HG03108 (cell line): Measurements from ENCODE around the gene KRTAP4-4.
"Not testable (repeated sequence)": the region's sequence is repeated elsewhere in the genome, so short reads cannot be mapped to it uniquely, and the experiment has no call there.

ENCODE experiments used
- ATAC-seq: cut with Tn5 transposase; IDR thresholded peaks from one replicate; pipeline ENCODE4 v1.9.1; 2021; ENCODE audit warnings: moderate library complexity; ENCODE audit not compliant: unreplicated experiment

KRTAP4-4 gene

GRCh38 chr17:41160648-41161047 is at the start of gene KRTAP4-4:
Gene KRTAP4-4, minus strand, starts transcription at chr17:41160748. Its CDS starts 57 bp downstream, at chr17:41160691.
- no peak for ATAC-seq

GRCh38 chr17:41199421-41200078 is 39.0 kb upstream of the KRTAP4-4 start:
- no peak for ATAC-seq

- ATAC-seq, result no peak
These were observed 35.5 kb upstream of the KRTAP4-4 start for GRCh38 chr17:41196068-41196467.

GRCh38 chr17:41190328-41190727 is 29.8 kb upstream of the KRTAP4-4 start:
- no peak for ATAC-seq

- not testable (repeated sequence) for ATAC-seq
These were observed 29.3 kb upstream of the KRTAP4-4 start, which contains the start of gene KRTAP9-1 for GRCh38 chr17:41189837-41190318. Gene KRTAP9-1, plus strand, starts transcription at chr17:41189887. Its CDS starts 0 bp downstream, at chr17:41189887.

GRCh38 chr17:41186872-41187271 is 26.3 kb upstream of the KRTAP4-4 start:
- ATAC-seq, result no peak

GRCh38 chr17:41185001-41185400 is 24.5 kb upstream of the KRTAP4-4 start:
- ATAC-seq, result no peak

- no peak for ATAC-seq
These were observed 24.0 kb upstream of the KRTAP4-4 start, which contains the start of gene KRTAP4-1 for GRCh38 chr17:41184480-41184961. Gene KRTAP4-1, minus strand, starts transcription at chr17:41184911. Its CDS starts 57 bp downstream, at chr17:41184854.

- no peak for ATAC-seq
These were observed 18.5 kb upstream of the KRTAP4-4 start for GRCh38 chr17:41178843-41179616.

- ATAC-seq, result no peak
These were observed 17.8 kb upstream of the KRTAP4-4 start for GRCh38 chr17:41178341-41178740.

GRCh38 chr17:41177727-41178271 is 17.3 kb upstream of the KRTAP4-4 start, which contains the start of gene KRTAP4-2:
Gene KRTAP4-2, minus strand, starts transcription at chr17:41178221. Its CDS starts 57 bp downstream, at chr17:41178164.
- ATAC-seq, result no peak

- ATAC-seq, result no peak
These were observed 16.3 kb upstream of the KRTAP4-4 start for GRCh38 chr17:41176744-41177387.

- ATAC-seq, result no peak
These were observed 11.3 kb upstream of the KRTAP4-4 start for GRCh38 chr17:41171886-41172285.

GRCh38 chr17:41168121-41168520 is 7.6 kb upstream of the KRTAP4-4 start, which contains the start of gene KRTAP4-3:
Gene KRTAP4-3, minus strand, starts transcription at chr17:41168221. Its CDS starts 49 bp downstream, at chr17:41168172.
- ATAC-seq, result no peak

- no peak for ATAC-seq
These were observed 7.0 kb upstream of the KRTAP4-4 start for GRCh38 chr17:41167561-41167960.

- ATAC-seq, result no peak
These were observed 3.3 kb upstream of the KRTAP4-4 start for GRCh38 chr17:41163828-41164227.

- ATAC-seq, result not testable (repeated sequence)
These were observed 358 bp downstream of the KRTAP4-4 start for GRCh38 chr17:41160190-41160589.

- no peak for ATAC-seq
These were observed 6.7 kb downstream of the KRTAP4-4 start for GRCh38 chr17:41153856-41154255.

GRCh38 chr17:41151525-41151924 is 9.0 kb downstream of the KRTAP4-4 start:
- ATAC-seq, result no peak

GRCh38 chr17:41150026-41150425 is 10.5 kb downstream of the KRTAP4-4 start:
- no peak for ATAC-seq

GRCh38 chr17:41149652-41149985 is 10.9 kb downstream of the KRTAP4-4 start, which contains the start of gene KRTAP4-5:
Gene KRTAP4-5, minus strand, starts transcription at chr17:41149825. Its CDS starts 58 bp downstream, at chr17:41149767.
- ATAC-seq, result no peak
